GM12873 (cell line): ENCODE data around the gene VSTM1.

ENCODE experiments used
- CTCF ChIP-seq: IDR thresholded peaks from 2 replicates; pipeline ENCODE4 v1.5.1; 2012; ENCODE audit warnings: low read depth, mild to moderate bottlenecking, moderate library complexity, low read length, control low read depth; ENCODE audit not compliant: insufficient read depth; ENCODE audit errors: missing control alignments

The VSTM1 gene

GRCh38 chr19:54063350-54064116, at the start of gene VSTM1:
TSS of gene VSTM1 (minus strand) at chr19:54063897. CDS start at chr19:54063777, 120 bp downstream.
- TF ChIP-seq CTCF: no peak

GRCh38 chr19:54109651-54110050, 46.0 kb upstream of the VSTM1 start:
- TF ChIP-seq CTCF: no peak

- no peak for TF ChIP-seq CTCF
Measured at GRCh38 chr19:54108496-54108895, 44.8 kb upstream of the VSTM1 start.

GRCh38 chr19:54107876-54108490, 44.3 kb upstream of the VSTM1 start:
- no peak for TF ChIP-seq CTCF

GRCh38 chr19:54106716-54107115, 43.0 kb upstream of the VSTM1 start:
- no peak for TF ChIP-seq CTCF

GRCh38 chr19:54105796-54106195, 42.1 kb upstream of the VSTM1 start:
- TF ChIP-seq CTCF: no peak

GRCh38 chr19:54104998-54105715, 41.5 kb upstream of the VSTM1 start:
- no peak for TF ChIP-seq CTCF
